GM18526 (cell line): ENCODE measurements around the gene RNF215.
A peak's percentile ranks its signal among the peaks of the same experiment; 100 is the strongest.

Experiments used
- POLR2A ChIP-seq: IDR thresholded peaks from 3 replicates; pipeline ENCODE4 v1.6.1; 2011; ENCODE audit not compliant: insufficient read length; ENCODE audit errors: extremely low read depth

RNF215 gene

GRCh38 chr22:30386960-30387827, at the start of gene RNF215:
RNF215 (minus strand) TSS chr22:30387411; CDS start chr22:30387313, 98 bp downstream.
- TF ChIP-seq POLR2A = no peak

GRCh38 chr22:30436196-30436595, 49.0 kb upstream of the RNF215 start:
- TF ChIP-seq POLR2A = no peak

- no peak for TF ChIP-seq POLR2A
These were observed 48.5 kb upstream of the RNF215 start for GRCh38 chr22:30435674-30436126.

- no peak for TF ChIP-seq POLR2A
These were observed 47.6 kb upstream of the RNF215 start for GRCh38 chr22:30434843-30435242.

- TF ChIP-seq POLR2A = no peak
These were observed 46.6 kb upstream of the RNF215 start for GRCh38 chr22:30433773-30434172.

- no peak for TF ChIP-seq POLR2A
These were observed 46.0 kb upstream of the RNF215 start for GRCh38 chr22:30433227-30433626.

GRCh38 chr22:30432520-30432919, 45.3 kb upstream of the RNF215 start:
- no peak for TF ChIP-seq POLR2A

GRCh38 chr22:30432096-30432495, 44.9 kb upstream of the RNF215 start:
- no peak for TF ChIP-seq POLR2A

- TF ChIP-seq POLR2A = no peak
These were observed 43.7 kb upstream of the RNF215 start for GRCh38 chr22:30430933-30431332.

- no peak for TF ChIP-seq POLR2A
These were observed 42.7 kb upstream of the RNF215 start for GRCh38 chr22:30429887-30430286.

- TF ChIP-seq POLR2A = no peak
These were observed 40.7 kb upstream of the RNF215 start for GRCh38 chr22:30427871-30428270.

GRCh38 chr22:30426388-30427353, 39.5 kb upstream of the RNF215 start:
- TF ChIP-seq POLR2A = no peak

- peak; percentile 56 for TF ChIP-seq POLR2A
These were observed 38.6 kb upstream of the RNF215 start, which contains the start of gene MTFP1 for GRCh38 chr22:30425616-30426387. MTFP1 (plus strand) TSS chr22:30425768; CDS start chr22:30425880, 112 bp downstream.

GRCh38 chr22:30425327-30425615, 38.1 kb upstream of the RNF215 start:
- TF ChIP-seq POLR2A = no peak
